Activated CD4-positive, alpha-beta T cell treated with anti-CD3 and anti-CD28 coated beads for 48 hours (primary cell): Measurements from ENCODE around the gene ABCD2.
"Not testable (repeated sequence)": the region's sequence is repeated elsewhere in the genome, so short reads cannot be mapped to it uniquely, and the experiment has no call there.

Source experiments
- DNase-seq: peaks from one replicate; pipeline ENCODE4 v3.0.0-alpha.2; 2020

The ABCD2 gene

DNA sequence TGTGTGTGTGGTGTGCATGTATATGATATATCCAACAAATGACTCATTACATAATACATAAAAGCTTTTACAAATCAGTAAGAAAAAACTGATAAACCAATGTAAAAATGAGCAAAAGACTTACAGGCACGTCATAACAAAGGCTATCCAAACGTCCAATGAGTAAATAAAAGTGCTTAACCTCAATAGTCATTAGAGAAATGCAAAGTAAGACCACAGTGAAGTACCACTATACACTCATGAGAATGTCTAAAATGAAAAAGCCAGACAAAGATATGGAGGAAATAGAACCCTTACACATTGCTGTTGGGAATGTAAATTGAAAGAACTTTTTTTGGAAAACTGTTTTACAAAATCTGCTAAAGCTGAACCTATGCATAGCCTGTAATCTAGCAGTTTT, 7.8 kb downstream of the ABCD2 start:
- DNase-seq: no peak

DNA sequence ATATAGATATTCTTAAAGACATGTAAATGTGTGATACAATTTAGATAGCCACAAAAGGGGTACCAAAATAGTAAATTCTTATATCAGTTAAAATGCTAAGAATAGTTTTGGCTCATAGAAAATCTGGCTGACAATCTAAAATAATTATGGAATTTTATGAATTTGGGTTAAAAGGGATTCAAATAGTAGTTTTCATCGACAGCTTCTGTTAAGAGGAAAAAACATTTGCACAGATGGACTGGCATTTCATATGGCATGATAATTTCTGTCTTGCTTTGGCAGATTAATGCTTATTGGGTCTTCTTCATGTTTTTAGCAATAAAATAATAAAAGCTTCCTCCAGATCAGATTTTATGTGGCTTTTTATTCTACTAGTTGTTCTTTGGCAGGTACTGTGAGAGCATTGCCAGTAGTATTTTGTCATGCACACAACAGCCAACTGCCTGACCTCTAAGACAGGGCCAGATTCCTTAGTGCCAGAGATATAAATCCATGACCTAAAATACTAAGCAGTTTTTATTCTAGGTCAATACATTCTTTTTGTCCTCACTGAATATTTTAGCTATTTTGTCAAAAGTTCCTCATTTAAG, 9.1 kb downstream of the ABCD2 start:
- no peak for DNase-seq

DNA sequence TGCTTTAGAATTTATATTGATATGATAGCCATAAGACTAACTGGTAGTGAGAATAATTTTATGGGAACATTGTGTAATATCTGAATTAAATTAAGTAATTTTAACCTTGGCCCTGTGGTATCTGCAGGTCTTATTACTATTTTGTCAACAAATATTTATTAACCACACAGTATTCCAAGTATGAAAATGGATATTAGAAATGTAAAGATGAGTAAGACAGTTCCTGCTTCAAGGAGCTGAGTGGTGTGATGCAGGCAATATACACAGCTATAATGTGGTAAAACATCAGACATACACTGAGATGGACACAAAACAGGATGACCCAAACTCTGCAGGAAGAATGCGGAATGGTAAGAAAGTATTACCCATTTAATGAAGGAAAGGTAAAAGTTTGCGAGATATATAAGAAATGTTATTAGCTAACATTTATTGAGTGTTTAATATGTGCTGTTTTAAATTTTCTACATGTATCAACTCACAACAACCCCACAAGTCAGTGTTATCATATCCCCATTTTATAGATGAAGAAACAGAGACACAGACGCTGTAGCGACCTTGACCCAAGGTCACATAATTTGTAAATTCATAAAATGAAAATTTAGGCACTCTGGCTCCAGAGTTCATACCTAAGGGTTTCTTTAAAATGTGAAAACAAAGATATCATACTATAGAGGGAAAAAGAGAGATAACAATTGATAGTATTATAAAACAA, 12.7 kb downstream of the ABCD2 start:
- DNase-seq: no peak

DNA sequence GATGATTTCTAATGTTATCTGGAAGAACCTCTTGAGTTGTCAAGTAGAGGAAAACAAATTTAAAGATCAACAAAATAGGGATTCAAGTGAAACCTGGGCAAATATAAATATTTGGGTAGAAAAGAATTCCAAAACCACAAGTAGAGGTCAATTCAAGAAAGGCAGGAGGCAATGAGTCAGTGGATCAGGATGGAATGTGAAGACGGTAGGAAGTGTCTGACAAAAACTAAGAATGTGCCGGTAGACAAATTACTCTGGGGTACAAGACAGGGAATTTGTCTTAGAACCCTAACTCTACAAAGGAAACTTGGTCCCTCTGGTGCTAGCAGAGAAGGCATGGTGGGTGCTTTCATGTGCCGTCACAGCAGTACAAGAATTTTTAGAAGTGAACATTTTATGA, 13.6 kb downstream of the ABCD2 start:
- no peak for DNase-seq

DNA sequence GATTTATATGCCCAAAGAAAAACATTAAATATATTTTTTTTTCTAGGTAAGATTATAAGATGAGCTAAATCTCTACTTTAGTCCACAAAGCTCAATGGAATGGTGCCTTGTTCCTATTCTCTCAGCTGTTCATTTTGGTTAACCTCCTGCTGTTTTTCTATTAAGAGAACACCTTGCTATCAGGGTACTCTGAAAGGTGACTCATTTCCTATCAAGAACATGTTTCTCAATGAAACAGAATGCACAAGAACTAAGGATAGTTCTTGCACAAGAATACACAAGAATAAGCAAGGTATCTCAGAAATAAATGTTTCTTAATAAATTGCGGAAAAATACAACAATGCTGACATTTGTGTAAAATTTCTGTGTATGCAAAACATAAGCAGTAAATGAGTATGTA, 14.1 kb downstream of the ABCD2 start:
- no peak for DNase-seq

DNA sequence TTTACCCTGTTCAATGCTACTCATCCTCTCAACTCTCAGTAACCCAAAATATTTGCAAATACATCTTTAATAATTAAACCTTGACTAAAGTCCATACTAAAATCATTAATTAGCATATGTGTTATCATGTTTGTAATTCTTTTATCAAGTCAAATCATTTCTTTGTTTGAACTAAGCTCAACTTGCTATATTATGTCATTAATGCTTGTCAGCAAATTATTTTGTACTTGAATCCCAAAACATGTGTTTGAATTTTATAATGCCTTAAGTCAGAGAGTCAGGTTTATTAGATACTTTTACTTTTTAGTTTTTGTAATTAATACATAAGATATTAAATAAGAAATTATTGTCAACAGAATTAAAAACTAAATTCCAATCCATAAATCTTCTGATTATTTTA, 16.5 kb downstream of the ABCD2 start:
- no peak for DNase-seq

DNA sequence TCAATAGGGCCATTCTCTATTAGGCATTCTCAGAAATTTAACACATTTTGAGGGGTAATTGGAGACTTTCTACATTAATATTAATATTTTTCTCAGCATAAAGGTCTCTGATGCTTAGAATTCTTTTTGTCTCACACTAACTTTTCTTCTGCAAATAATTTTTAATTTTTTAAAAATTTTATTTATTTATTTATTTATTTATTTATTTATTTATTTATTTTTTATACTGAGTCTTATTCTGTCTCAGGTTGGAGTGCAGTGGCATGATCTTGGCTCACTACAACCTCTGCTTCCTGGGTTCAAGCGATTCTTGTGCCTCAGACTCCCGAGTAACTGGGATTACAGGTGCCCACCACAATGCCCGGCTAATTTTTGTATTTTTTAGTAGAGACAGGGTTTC, 17.7 kb downstream of the ABCD2 start:
- DNase-seq: not testable (repeated sequence)

DNA sequence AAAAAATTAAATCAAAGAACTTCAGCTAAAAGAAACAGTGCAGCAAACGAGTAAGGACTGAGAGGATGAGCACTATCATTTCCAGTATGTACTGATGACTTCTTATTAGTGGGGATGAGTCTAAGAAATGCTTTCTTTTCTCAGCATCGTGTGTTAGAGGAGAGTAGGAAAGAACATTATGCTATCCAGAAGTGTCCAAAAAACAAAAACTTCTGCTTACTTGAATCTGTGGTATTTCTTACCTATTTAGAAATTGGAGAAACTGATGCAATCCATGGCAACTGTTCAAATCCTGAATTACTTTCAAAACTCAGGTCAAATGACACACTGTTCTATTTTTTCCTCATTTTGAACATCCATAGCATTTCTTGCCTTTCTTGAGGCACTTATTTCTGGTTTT, 23.7 kb downstream of the ABCD2 start:
- DNase-seq: no peak

DNA sequence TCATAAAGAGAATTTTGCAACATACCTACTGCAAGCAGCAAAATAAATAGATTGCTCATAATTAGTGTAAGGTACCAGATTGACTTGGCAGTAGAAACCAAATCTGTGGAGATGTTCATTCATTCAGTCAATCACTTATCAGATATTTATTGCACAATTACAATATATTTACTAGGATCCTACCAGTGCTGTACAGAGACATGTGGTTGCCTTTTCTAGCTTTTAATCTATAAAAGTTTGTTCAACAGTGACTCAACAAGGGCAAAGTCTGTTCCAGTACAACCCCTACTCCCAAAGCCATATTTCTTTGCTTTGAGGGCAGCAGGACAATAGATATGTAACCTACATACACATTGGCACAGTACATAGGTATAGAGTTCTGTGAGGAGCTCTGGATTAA, 27.3 kb downstream of the ABCD2 start:
- DNase-seq: no peak

DNA sequence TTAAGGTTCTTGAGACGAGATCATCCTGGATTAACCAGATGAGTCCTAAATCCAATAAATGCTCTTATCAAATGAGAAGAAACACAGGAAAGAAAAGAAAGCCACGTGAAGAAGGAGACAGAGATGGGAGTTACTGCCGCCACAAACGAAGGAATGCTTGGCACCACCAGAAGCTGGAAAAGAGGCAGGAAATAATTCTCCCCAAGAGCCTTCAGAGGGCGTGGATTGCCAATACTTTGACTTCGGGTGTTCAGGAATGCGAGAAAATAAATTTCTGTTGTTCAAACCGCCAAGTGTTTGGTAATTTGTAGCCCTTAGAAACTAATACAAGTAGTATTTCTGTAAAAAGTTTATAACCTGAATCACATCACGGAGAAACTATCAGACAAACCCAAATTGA, 31.3 kb downstream of the ABCD2 start:
- no peak for DNase-seq

DNA sequence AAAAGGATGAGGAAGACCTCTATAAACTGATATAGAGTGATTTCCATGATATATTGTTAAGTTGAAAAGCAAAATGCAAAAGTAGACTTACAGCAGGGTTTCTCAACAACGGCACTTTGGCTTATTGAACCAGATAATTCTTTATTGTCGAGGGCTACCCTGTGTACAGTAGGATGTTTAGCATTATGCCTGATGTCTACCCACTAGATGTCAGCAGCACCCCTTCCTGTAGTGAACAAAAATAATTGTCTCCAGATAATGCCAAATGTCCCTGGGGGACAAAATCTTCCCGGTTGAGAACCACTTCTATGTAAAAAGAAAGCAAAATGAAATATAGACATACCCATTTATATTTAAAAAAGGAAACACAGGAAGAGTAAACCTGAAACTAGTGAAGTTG, 32.4 kb downstream of the ABCD2 start:
- no peak for DNase-seq

DNA sequence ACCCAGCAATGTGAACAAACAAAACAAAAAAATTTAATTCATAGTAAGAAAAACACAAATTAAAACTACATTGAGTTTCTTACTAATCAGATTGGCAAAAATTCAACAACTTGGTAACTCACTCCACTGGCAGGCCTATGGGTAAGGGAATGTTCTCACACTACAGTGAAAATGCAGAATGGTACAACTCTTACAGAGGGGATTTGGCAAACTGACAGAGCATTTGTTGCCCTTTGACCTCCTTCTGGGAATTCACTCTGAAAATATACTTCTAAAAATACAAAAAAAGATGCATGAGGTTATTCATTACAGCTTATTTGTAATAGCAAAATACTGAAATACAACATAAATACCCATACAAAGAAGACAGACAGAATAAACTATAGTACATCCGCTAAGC, 32.8 kb downstream of the ABCD2 start:
- no peak for DNase-seq

DNA sequence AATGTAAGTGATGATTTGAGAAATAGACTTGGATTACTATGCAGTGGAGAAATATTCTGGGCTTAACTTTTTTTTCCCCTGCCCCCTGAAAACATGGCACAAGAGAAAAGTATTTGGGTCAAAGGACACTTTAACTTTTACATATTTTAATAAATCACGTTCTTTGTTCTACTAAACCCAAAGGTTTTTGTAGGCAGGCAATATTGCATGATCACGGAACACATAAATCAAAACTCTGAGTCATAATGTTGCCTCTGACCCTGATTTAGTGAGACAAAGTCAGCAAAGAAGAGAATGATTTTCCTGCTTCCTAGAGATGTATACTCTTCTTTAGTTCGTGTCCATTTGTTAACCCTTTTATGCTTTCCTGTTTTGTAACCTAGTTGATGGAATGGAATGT, 38.0 kb downstream of the ABCD2 start:
- no peak for DNase-seq

DNA sequence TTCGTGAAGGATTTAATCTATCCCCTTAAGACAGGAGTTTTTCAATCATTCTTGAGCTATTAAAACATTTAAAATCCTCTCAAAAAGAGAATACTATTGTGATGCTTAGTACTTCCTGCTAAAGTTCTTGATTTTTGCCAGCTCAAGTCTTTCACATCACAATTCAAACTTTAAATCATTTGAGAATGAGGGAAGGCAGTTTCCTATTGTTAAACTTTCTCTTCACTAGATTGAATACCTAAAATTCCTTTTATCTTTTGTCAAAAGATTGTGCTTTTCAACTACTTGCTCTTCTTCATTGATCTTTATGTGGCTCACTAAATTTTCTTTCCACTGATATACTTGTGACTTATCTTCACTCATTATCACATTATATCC, 44.1 kb downstream of the ABCD2 start:
- no peak for DNase-seq

DNA sequence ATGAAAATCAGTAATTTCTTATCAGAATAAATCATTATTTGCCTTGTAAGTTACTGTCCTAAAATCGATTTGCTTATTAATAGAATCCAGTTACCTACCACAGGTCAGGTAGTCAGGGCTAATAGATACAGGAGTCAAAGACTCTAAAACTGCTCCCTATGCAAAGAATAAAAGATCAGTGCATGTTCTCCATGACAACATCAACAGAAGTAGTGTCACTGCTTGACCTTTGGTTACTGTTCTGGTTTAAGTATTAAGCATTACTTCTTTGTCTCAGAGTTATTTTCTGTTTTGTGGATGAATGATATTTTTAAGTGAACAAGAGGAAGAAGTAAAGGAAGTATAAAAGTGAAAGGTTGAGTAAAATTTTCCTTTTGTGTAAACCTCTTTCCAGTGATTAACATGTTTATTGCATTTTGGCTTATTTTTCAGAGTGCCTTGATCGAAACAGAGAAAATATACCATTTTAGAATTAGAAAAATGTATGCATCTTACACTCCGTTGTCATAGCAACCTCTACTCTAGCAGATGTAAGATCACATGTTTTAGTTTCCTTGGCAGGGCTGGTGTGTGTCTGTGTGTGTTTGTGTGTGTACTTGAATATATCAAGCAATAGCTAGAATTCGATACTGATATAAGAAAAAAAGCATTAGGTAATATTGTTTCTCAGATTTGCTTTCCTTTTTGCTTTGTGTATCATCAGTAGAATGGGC, 44.7 kb downstream of the ABCD2 start:
- no peak for DNase-seq

DNA sequence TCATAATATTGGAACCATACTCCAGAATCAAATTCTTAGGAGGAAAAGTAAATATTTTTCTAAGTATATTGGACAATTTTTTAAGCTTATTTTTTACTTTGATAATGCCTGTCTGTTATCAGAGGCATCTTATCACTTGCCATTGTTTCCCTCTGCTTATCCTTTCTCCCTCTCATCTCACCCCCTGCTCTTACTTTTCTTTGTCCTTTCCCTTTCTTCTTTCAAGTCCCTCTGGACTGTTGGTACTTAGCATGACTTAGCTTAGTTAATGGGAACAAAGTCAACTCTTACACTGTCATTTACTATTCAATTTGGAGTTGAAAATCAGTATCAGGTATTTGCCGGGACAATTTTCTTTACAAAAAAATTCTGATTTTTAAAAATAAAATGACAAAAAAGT, 45.2 kb downstream of the ABCD2 start:
- DNase-seq: no peak

DNA sequence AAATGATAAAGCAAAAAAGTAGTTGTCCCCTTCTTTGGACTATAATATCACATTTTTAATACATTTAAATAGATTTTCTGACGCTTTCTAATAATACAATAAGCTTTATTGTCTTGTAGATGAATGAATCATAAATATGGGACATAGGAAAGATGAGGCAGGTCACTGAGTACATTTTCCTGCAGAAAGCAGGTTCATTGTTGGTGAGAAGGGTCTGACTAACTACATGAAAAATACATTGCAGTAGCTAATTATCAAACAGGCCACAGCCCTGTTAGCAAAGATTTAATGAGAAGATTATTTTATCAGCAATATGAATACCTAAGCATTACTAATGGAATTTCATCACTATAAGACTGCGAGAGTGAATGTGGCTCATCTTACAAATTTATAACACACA, 45.6 kb downstream of the ABCD2 start:
- no peak for DNase-seq

DNA sequence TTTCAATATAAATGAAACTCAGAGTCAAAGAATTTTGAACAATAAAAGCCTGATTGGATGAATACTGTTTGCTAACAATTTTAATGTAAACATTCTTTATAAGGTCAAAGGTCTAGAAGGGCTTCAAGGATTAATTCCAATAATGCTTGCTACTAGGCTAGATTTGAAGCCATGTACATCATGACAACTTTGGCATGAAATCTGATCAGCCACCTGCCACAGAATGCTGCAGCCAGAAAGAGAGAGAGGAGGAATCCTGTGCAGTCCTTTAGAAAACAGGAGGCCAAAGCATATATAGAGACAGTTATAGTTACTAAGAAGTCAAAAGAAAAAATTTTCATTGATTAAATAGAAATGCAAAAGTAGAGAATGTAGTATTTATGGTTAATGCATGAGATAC, 47.1 kb downstream of the ABCD2 start:
- DNase-seq: no peak

DNA sequence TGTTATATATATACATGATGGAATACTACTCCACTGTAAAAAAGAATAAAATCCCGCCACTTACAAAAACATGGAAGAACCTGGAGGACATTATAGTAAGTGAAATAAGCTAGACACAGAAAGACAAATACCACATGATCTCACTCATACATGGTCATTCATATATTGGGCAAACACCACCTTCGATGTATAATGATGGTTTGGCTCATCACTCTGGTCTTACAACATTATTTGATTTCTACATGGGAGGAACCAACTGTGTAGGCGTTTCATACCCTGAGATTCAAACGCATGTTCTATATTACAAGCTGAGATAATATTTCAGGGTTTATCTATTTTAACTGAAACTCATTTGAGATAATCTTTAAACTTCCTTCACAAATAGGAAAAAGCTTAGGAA, 48.3 kb downstream of the ABCD2 start:
- DNase-seq: no peak

DNA sequence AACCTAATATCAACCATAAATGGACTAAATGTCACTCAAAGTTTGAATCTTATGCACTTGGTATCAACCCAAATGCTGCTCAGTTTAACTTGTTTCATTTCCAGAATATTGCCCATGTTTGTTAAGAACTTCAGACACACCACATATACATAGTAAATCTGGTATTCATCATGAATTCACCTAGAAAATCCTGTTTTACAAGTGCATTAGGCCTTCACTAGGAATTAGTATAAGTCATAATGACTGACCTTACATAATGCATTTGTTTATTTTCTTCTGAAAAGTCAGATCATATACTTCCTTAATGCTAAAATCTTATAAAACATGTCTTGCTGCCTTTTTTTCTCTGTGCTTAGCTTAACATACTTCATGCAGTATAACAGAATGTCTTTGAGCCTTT, 66.1 kb downstream of the ABCD2 start:
- DNase-seq: no peak

DNA sequence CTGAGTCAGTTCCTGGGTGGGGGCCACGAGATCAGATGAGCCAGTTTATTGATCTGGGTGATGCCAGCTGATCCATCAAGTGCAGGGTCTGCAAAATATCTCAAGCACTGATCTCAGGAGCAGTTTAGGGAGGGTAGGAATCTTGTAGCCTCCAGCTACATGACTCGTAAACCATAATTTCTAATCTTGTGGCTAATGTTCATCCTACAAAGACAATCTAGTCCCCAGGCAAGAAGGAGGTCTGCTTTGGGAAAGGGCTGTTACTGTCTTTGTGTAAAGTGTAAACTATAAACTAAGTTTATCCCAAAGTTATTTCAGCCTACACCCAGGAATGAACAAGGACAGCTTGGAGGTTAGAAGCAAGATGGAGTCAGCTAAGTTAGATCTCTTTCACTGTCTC, 75.4 kb downstream of the ABCD2 start:
- DNase-seq: not testable (repeated sequence)

DNA sequence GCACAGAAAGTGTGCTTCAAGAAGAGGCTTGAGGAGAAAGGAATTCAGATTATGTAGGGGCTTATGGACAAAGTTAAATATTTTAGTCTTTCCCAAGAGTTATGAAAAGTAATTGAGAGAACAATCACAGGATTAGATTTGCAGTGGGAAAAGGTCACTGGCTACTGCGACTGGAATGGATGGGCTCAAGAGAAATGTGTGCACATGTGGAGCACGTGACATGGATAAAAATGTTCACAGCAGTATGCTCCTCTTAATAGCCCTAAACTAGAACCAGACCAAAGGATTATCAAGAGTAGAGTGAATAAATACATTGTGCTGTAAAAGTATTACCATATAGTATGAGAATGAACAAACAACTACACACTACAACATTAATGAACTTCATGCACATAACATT, 78.1 kb downstream of the ABCD2 start:
- no peak for DNase-seq

DNA sequence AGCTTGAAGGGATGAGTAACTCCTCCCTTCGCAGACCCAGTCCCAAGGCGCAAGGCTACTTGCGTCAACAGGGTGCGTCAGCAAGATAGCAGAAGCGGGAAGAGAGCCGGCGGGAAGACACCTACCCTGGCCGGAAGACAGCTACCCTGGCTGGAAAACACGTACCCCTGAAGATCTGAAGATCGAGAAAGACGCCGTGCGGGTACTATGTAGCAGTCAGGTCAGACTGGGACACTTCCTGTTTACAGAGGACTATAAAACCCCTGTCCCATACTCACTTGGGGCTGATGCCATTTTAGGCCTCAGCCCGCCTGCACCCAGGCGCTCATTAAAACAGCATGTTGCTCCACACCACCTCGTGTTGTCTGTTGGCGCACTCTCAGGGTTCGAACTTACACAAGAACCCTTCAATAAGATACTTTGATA, 80.9 kb downstream of the ABCD2 start:
- no peak for DNase-seq

DNA sequence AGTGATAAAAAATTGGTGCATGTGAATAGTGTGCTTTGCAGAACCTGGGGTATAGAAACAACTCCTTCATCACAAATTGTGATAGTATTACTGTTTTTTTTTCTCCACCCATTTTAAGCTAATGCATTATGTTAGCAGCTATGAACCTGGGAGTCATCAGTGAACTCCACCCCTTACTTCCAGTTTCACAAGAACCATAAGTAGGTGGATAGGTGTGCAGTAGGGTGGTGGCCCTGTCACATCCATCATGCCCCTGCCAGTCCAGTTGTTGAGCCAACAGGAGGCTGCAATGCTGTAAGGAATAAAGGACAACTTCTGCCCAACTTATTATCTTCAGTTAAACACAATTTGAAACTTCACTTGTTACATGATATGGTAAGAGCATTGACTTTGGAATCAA, 85.7 kb downstream of the ABCD2 start:
- DNase-seq: no peak

DNA sequence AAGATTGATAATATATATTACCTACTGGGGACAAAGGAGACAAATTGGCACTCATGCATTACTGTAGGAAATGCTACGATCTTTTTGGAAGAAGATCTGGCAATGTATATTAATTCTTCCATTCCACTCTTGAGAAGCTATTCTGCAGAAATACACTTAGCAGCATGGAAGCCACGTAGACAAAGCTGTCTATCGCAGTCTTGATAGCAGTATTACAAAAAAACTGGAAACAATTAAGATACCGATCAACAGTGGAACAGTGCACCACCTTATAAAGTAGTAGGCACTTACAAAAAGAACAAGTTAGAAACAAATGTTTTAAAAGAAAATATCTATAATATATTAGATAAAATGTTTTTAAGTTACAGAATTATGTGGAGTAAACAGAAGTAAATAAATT, 87.2 kb downstream of the ABCD2 start:
- DNase-seq: no peak
